GM19351 (cell line): ENCODE results near the gene ST3GAL5.

ENCODE experiments used
- ATAC-seq: cut with Tn5 transposase; IDR thresholded peaks from one replicate; pipeline ENCODE4 v1.9.1; 2021; ENCODE audit warnings: mild to moderate bottlenecking, moderate library complexity; ENCODE audit not compliant: unreplicated experiment

Gene ST3GAL5

GRCh38 chr2:85793584-85793983 lies 95.2 kb downstream of the ST3GAL5 start:
- ATAC-seq = no peak

GRCh38 chr2:85792783-85793441 lies 95.9 kb downstream of the ST3GAL5 start:
- no peak for ATAC-seq

- no peak for ATAC-seq
These were observed 96.9 kb downstream of the ST3GAL5 start for GRCh38 chr2:85791704-85792565.

- no peak for ATAC-seq
These were observed 98.1 kb downstream of the ST3GAL5 start for GRCh38 chr2:85790499-85791188.

GRCh38 chr2:85790032-85790431 lies 98.8 kb downstream of the ST3GAL5 start:
- no peak for ATAC-seq

- no peak for ATAC-seq
These were observed 99.5 kb downstream of the ST3GAL5 start for GRCh38 chr2:85789271-85789670.

- no peak for ATAC-seq
These were observed 100.2 kb downstream of the ST3GAL5 start for GRCh38 chr2:85788603-85789002.

- no peak for ATAC-seq
These were observed 100.8 kb downstream of the ST3GAL5 start for GRCh38 chr2:85787981-85788340.

- ATAC-seq = no peak
These were observed 101.4 kb downstream of the ST3GAL5 start for GRCh38 chr2:85787282-85787980.
